ENCODE results near the gene SLC25A29. TPM values are rescaled to one million over a fixed set of nuclear protein-coding genes. Genes with fewer than 3 reads are reported as not detected.

Gene SLC25A29
- total and polyA plus RNA-seq, 2 of the 4 experiments (the other 2 are of a cell fraction), result 6.5 to 37.7 TPM

DNA sequence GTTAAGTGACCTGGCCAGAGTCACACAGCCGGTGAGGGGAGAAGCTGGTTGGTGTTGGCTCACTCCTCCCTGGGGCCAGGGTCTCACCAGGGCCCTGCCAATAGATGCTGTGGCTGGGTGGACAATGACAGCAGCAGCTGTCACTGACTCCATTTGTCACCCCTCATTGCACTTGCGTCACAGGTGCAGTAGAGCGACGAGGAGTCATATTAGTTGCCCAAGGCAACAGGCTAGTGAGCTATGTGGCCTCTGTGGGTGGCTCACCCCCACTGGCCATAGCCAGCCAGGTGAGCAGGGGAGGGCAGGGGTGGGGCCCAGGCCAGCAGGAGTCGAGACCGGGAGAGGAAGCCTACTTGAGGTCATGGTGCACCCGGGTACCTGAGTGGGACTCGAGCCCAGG is 26.6 kb upstream of the SLC25A29 start:
- H3K9me1 ChIP-seq (ENCODE audit: insufficient read depth, low read length), result peaks cover 11% of the 10 kb centered on the region; the same call in 1 of the 2 replicates
- in situ Hi-C loops (cut with MboI; ENCODE audit: low sequenced_read_pairs) (no loop called here), intact Hi-C loops (cut with micrococcal nuclease) (no loop called here), dilution Hi-C loops (cut with HindIII; ENCODE audit: low sequenced_read_pairs, unreplicated experiment) (no loop called here)
- no peaks in the 10 kb centered on the region; the same call in 1 of the 2 replicates for H4K20me1 ChIP-seq (ENCODE audit: insufficient read depth, low read length)
- no peak overlapping the region for H3K14ac ChIP-seq (replicated peaks; ENCODE audit: low read depth, low read length)
- no peaks in the 10 kb centered on the region for H3K27me3 ChIP-seq (ENCODE audit: control insufficient read depth, insufficient read depth, low read length)
- H2BK5ac ChIP-seq (ENCODE audit: low read depth, low read length, poor library complexity, severe bottlenecking), result no peak overlapping the region
- peak overlapping the region; percentile 58 for H2AK9ac ChIP-seq (replicated peaks; ENCODE audit: low read depth, low read length, poor library complexity)
- no peak overlapping the region for H3K27ac ChIP-seq (ENCODE audit: insufficient read depth, low read length)
- ChIA-PET CTCF (no interaction called here), POLR2A (ENCODE audit: unreplicated experiment) (no interaction called here)
- H3K23ac ChIP-seq (ENCODE audit: low read depth, low read length), result no peak overlapping the region
- H3K18ac ChIP-seq (ENCODE audit: low read depth, low read length), result no peak overlapping the region
- no peaks in the 10 kb centered on the region for H3K4me1 ChIP-seq (ENCODE audit: control insufficient read depth, insufficient read depth, low read length)
- no peak overlapping the region for H4K8ac ChIP-seq (ENCODE audit: low read depth in 2 of 2, low read length in 2 of 2)
- no peak overlapping the region for H3K4ac ChIP-seq (ENCODE audit: low read depth, low read length)
- H3K4me3 ChIP-seq (ENCODE audit: insufficient read depth, low read depth, low read length), result no peak overlapping the region
- H4K5ac ChIP-seq (ENCODE audit: low read depth, low read length), result no peak overlapping the region
- 86% methylated on average over 3 of the region's 8 CpGs; no CpG with 5 or more reads in 1 of the 2 experiments for WGBS, 2 experiments (ENCODE audit: extremely low coverage in 2 of 2, insufficient read length in 1 of 2)
- H3K36me3 ChIP-seq (ENCODE audit: control insufficient read depth, insufficient read depth, low read length), result peaks cover 39% of the 10 kb centered on the region
- no TSS peak for BruUV-seq (replicated peaks)
- H3K56ac ChIP-seq (ENCODE audit: extremely low read depth, insufficient read depth, low read length), result no peak overlapping the region
- no peak overlapping the region for H3K4me2 ChIP-seq (ENCODE audit: low read depth, low read length)
- DNase-seq (no peak), ATAC-seq (ENCODE audit: low read depth) (no peak)
- no peak overlapping the region for H2AK5ac ChIP-seq (ENCODE audit: low read depth, low read length)
- no peak overlapping the region for H3K9ac ChIP-seq (ENCODE audit: low read depth, low read length)
- no peak overlapping the region for H4K91ac ChIP-seq (ENCODE audit: insufficient read depth, low read depth, low read length)
- H3K79me1 ChIP-seq (ENCODE audit: low read depth in 1 of 2, low read length in 2 of 2), result 0 out of 4 replicates have a peak, but pooled peaks cover 0 to 6% of the 10 kb centered on the region in 2 experiments
- no peak overlapping the region for H2AFZ ChIP-seq (replicated peaks; ENCODE audit: low read length, poor library complexity)
- H2BK120ac ChIP-seq (ENCODE audit: low read depth, low read length), result no peak overlapping the region
- H3K9me3 ChIP-seq (ENCODE audit: control insufficient read depth, insufficient read depth, low read length), result no peaks in the 10 kb centered on the region
- H2BK15ac ChIP-seq (ENCODE audit: low read depth, low read length), result no peak overlapping the region
- TF ChIP-seq, protein P1, sequence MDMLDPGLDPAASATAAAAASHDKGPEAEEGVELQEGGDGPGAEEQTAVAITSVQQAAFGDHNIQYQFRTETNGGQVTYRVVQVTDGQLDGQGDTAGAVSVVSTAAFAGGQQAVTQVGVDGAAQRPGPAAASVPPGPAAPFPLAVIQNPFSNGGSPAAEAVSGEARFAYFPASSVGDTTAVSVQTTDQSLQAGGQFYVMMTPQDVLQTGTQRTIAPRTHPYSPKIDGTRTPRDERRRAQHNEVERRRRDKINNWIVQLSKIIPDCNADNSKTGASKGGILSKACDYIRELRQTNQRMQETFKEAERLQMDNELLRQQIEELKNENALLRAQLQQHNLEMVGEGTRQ (IDR thresholded peaks at IDR 0.05; ENCODE audit: low read depth, low read length), result no peak
- TF ChIP-seq MAFK (IDR thresholded peaks at IDR 0.05; ENCODE audit: low read depth, low read length) (no peak), CEBPB (IDR thresholded peaks at IDR 0.05; ENCODE audit: low read depth, low read length) (no peak), POLR2A (IDR thresholded peaks at IDR 0.05; ENCODE audit: low read depth, low read length) (no peak), BHLHE40 (IDR thresholded peaks at IDR 0.05; ENCODE audit: low read depth, low read length) (no peak), RCOR1 (IDR thresholded peaks at IDR 0.05; ENCODE audit: insufficient replicate concordance, low read length) (no peak), RFX5 (IDR thresholded peaks at IDR 0.05; ENCODE audit: low read depth, low read length) (no peak), CHD1 (IDR thresholded peaks at IDR 0.05; ENCODE audit: low read depth, low read length) (no peak), SMC3 (IDR thresholded peaks at IDR 0.05; ENCODE audit: low read depth, low read length) (no peak)
- TF ChIP-seq, protein P2, sequence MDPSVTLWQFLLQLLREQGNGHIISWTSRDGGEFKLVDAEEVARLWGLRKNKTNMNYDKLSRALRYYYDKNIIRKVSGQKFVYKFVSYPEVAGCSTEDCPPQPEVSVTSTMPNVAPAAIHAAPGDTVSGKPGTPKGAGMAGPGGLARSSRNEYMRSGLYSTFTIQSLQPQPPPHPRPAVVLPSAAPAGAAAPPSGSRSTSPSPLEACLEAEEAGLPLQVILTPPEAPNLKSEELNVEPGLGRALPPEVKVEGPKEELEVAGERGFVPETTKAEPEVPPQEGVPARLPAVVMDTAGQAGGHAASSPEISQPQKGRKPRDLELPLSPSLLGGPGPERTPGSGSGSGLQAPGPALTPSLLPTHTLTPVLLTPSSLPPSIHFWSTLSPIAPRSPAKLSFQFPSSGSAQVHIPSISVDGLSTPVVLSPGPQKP (IDR thresholded peaks at IDR 0.05; ENCODE audit: borderline replicate concordance, low read depth, low read length), result no peak
- H2BK20ac ChIP-seq (ENCODE audit: low read depth, low read length), result no peak overlapping the region

All from IMR-90 (cell line).